NCI-H1436 (cell line): ENCODE data around the gene RABGAP1L.

ENCODE experiments used
- DNase-seq: peaks from one replicate; lab custom pipeline; 2025; lab: John Stamatoyannopoulos, UW

Gene RABGAP1L

GRCh38 chr1:174818014-174818616, 658.8 kb downstream of the RABGAP1L start:
- DNase-seq, result no peak

- no peak for DNase-seq
Measured at GRCh38 chr1:174818951-174819350, 659.6 kb downstream of the RABGAP1L start.

GRCh38 chr1:174819596-174819995, 660.3 kb downstream of the RABGAP1L start:
- no peak for DNase-seq

GRCh38 chr1:174825127-174825526, 665.8 kb downstream of the RABGAP1L start:
- DNase-seq, result no peak

- DNase-seq, result no peak
Measured at GRCh38 chr1:174825806-174826205, 666.5 kb downstream of the RABGAP1L start.

- DNase-seq, result no peak
Measured at GRCh38 chr1:174828264-174828663, 668.9 kb downstream of the RABGAP1L start.

GRCh38 chr1:174829990-174830389, 670.7 kb downstream of the RABGAP1L start:
- no peak for DNase-seq

- DNase-seq, result no peak
Measured at GRCh38 chr1:174836543-174836942, 677.2 kb downstream of the RABGAP1L start.

- DNase-seq, result no peak
Measured at GRCh38 chr1:174837386-174837785, 678.1 kb downstream of the RABGAP1L start.

GRCh38 chr1:174839211-174839610, 679.9 kb downstream of the RABGAP1L start:
- DNase-seq, result no peak

- no peak for DNase-seq
Measured at GRCh38 chr1:174841747-174842146, 682.4 kb downstream of the RABGAP1L start.

GRCh38 chr1:174848593-174849560, 689.6 kb downstream of the RABGAP1L start:
- DNase-seq, result peak; percentile 9

GRCh38 chr1:174850726-174851125, 691.4 kb downstream of the RABGAP1L start:
- DNase-seq, result no peak

- DNase-seq, result no peak
Measured at GRCh38 chr1:174858301-174858700, 699.0 kb downstream of the RABGAP1L start.

GRCh38 chr1:174870319-174870718, 711.0 kb downstream of the RABGAP1L start:
- DNase-seq, result no peak

GRCh38 chr1:174871886-174872285, 712.6 kb downstream of the RABGAP1L start:
- no peak for DNase-seq

- no peak for DNase-seq
Measured at GRCh38 chr1:174872615-174873058, 713.3 kb downstream of the RABGAP1L start.

GRCh38 chr1:174874331-174875053, 715.2 kb downstream of the RABGAP1L start:
- DNase-seq, result no peak

- peak; percentile 84 for DNase-seq
Measured at GRCh38 chr1:174875306-174875705, 716.0 kb downstream of the RABGAP1L start.

- DNase-seq, result no peak
Measured at GRCh38 chr1:174877208-174877673, 717.9 kb downstream of the RABGAP1L start.

GRCh38 chr1:174880171-174880570, 720.9 kb downstream of the RABGAP1L start:
- DNase-seq, result no peak

- no peak for DNase-seq
Measured at GRCh38 chr1:174883409-174883808, 724.1 kb downstream of the RABGAP1L start.
